ENCODE measurements around the gene GNAI3. TPM values are rescaled to one million over a fixed set of nuclear protein-coding genes. Genes with fewer than 3 reads are reported as not detected.

Gene GNAI3
- total and polyA plus RNA-seq, 9 donors: 6.9 to 10.0 (median 7.4) TPM

GRCh38 chr1:109508001-109508872 is 40.2 kb upstream of the GNAI3 start:
- Histone ChIP-seq H3K9me3 (replicated peaks; ENCODE audit: control insufficient read depth, low read depth, low read length) (no peaks in the 10 kb centered on the region), H3K4me1 (ENCODE audit: control insufficient read depth, insufficient read depth, low read length) (peaks cover 22% of the 10 kb centered on the region), H3K27me3 (ENCODE audit: control insufficient read depth, insufficient read depth, low read length) (no peaks in the 10 kb centered on the region), H3K36me3 (ENCODE audit: control insufficient read depth, insufficient read depth, low read length) (peaks cover 15% of the 10 kb centered on the region), H3K4me3 (ENCODE audit: low read length) (no peak overlapping the region), H3K27ac (ENCODE audit: low read length) (no peak overlapping the region)
- DNase-seq: no peak
- 84% methylated on average over 24 of the region's 25 CpGs for WGBS (ENCODE audit: insufficient coverage)

GRCh38 chr1:109508873-109509175 is 39.6 kb upstream of the GNAI3 start:
- Histone ChIP-seq H3K36me3 (ENCODE audit: control insufficient read depth, insufficient read depth, low read length) (peaks cover 15% of the 10 kb centered on the region), H3K27me3 (ENCODE audit: control insufficient read depth, insufficient read depth, low read length) (no peaks in the 10 kb centered on the region), H3K27ac (ENCODE audit: low read length) (no peak overlapping the region), H3K4me1 (ENCODE audit: control insufficient read depth, insufficient read depth, low read length) (peaks cover 22% of the 10 kb centered on the region), H3K9me3 (replicated peaks; ENCODE audit: control insufficient read depth, low read depth, low read length) (no peaks in the 10 kb centered on the region), H3K4me3 (ENCODE audit: low read length) (peak overlapping the region; percentile 48)
- WGBS (ENCODE audit: insufficient coverage): 53% methylated on average over 4 of the region's 7 CpGs
- DNase-seq: no peak

GRCh38 chr1:109509176-109510134 is 39.0 kb upstream of the GNAI3 start, which contains the start of gene AMIGO1:
AMIGO1 (minus strand) TSS chr1:109509727; CDS start chr1:109508912, 815 bp downstream.
- DNase-seq: peak; percentile 87
- H3K36me3 ChIP-seq (ENCODE audit: control insufficient read depth, insufficient read depth, low read length): peaks cover 15% of the 10 kb centered on the region
- H3K4me1 ChIP-seq (ENCODE audit: control insufficient read depth, insufficient read depth, low read length): peaks cover 22% of the 10 kb centered on the region
- WGBS (ENCODE audit: insufficient coverage): under 1% methylated on average over 91 of the region's 100 CpGs
- no peaks in the 10 kb centered on the region for H3K27me3 ChIP-seq (ENCODE audit: control insufficient read depth, insufficient read depth, low read length)
- peak within 1 kb of the TSS; percentile 29 for H3K27ac ChIP-seq (ENCODE audit: low read length)
- H3K9me3 ChIP-seq (replicated peaks; ENCODE audit: control insufficient read depth, low read depth, low read length): no peaks in the 10 kb centered on the region
- H3K4me3 ChIP-seq (ENCODE audit: low read length): peak within 1 kb of the TSS; percentile 48

GRCh38 chr1:109513110-109513710 is 35.2 kb upstream of the GNAI3 start:
- Histone ChIP-seq H3K4me1 (ENCODE audit: control insufficient read depth, insufficient read depth, low read length) (peaks cover 22% of the 10 kb centered on the region), H3K27me3 (ENCODE audit: control insufficient read depth, insufficient read depth, low read length) (no peaks in the 10 kb centered on the region), H3K36me3 (ENCODE audit: control insufficient read depth, insufficient read depth, low read length) (no peaks in the 10 kb centered on the region), H3K9me3 (replicated peaks; ENCODE audit: control insufficient read depth, low read depth, low read length) (no peaks in the 10 kb centered on the region), H3K4me3 (ENCODE audit: low read length) (no peak overlapping the region), H3K27ac (ENCODE audit: low read length) (no peak overlapping the region)
- DNase-seq: no peak
- WGBS (ENCODE audit: insufficient coverage): no CpG with 5 or more reads among the region's 2 CpGs

GRCh38 chr1:109514846-109515245 is 33.6 kb upstream of the GNAI3 start:
- H3K9me3 ChIP-seq (replicated peaks; ENCODE audit: control insufficient read depth, low read depth, low read length): no peaks in the 10 kb centered on the region
- H3K27ac ChIP-seq (ENCODE audit: low read length): no peak overlapping the region
- H3K4me3 ChIP-seq (ENCODE audit: low read length): no peak overlapping the region
- no CpG with 5 or more reads among the region's 3 CpGs for WGBS (ENCODE audit: insufficient coverage)
- H3K36me3 ChIP-seq (ENCODE audit: control insufficient read depth, insufficient read depth, low read length): no peaks in the 10 kb centered on the region
- no peaks in the 10 kb centered on the region for H3K27me3 ChIP-seq (ENCODE audit: control insufficient read depth, insufficient read depth, low read length)
- DNase-seq: no peak
- peaks cover 11% of the 10 kb centered on the region for H3K4me1 ChIP-seq (ENCODE audit: control insufficient read depth, insufficient read depth, low read length)

GRCh38 chr1:109516872-109517271 is 31.5 kb upstream of the GNAI3 start:
- no peak overlapping the region for H3K4me3 ChIP-seq (ENCODE audit: low read length)
- 50% methylated on average over 3 of the region's 5 CpGs for WGBS (ENCODE audit: insufficient coverage)
- H3K4me1 ChIP-seq (ENCODE audit: control insufficient read depth, insufficient read depth, low read length): peaks cover 13% of the 10 kb centered on the region
- no peaks in the 10 kb centered on the region for H3K27me3 ChIP-seq (ENCODE audit: control insufficient read depth, insufficient read depth, low read length)
- H3K9me3 ChIP-seq (replicated peaks; ENCODE audit: control insufficient read depth, low read depth, low read length): no peaks in the 10 kb centered on the region
- DNase-seq: no peak
- no peaks in the 10 kb centered on the region for H3K36me3 ChIP-seq (ENCODE audit: control insufficient read depth, insufficient read depth, low read length)
- no peak overlapping the region for H3K27ac ChIP-seq (ENCODE audit: low read length)

GRCh38 chr1:109517337-109517736 is 31.1 kb upstream of the GNAI3 start:
- Histone ChIP-seq H3K27me3 (ENCODE audit: control insufficient read depth, insufficient read depth, low read length) (no peaks in the 10 kb centered on the region), H3K27ac (ENCODE audit: low read length) (no peak overlapping the region), H3K4me3 (ENCODE audit: low read length) (no peak overlapping the region), H3K36me3 (ENCODE audit: control insufficient read depth, insufficient read depth, low read length) (no peaks in the 10 kb centered on the region), H3K9me3 (replicated peaks; ENCODE audit: control insufficient read depth, low read depth, low read length) (no peaks in the 10 kb centered on the region), H3K4me1 (ENCODE audit: control insufficient read depth, insufficient read depth, low read length) (peaks cover 15% of the 10 kb centered on the region)
- 73% methylated on average over 3 of the region's 5 CpGs for WGBS (ENCODE audit: insufficient coverage)
- DNase-seq: no peak

GRCh38 chr1:109521002-109521951 is 27.1 kb upstream of the GNAI3 start:
- Histone ChIP-seq H3K9me3 (replicated peaks; ENCODE audit: control insufficient read depth, low read depth, low read length) (no peaks in the 10 kb centered on the region), H3K36me3 (ENCODE audit: control insufficient read depth, insufficient read depth, low read length) (no peaks in the 10 kb centered on the region), H3K27ac (ENCODE audit: low read length) (no peak overlapping the region), H3K4me3 (ENCODE audit: low read length) (no peak overlapping the region), H3K4me1 (ENCODE audit: control insufficient read depth, insufficient read depth, low read length) (peaks cover 15% of the 10 kb centered on the region), H3K27me3 (ENCODE audit: control insufficient read depth, insufficient read depth, low read length) (no peaks in the 10 kb centered on the region)
- 76% methylated on average over 3 of the region's 14 CpGs for WGBS (ENCODE audit: insufficient coverage)
- DNase-seq: no peak

- H3K9me3 ChIP-seq (replicated peaks; ENCODE audit: control insufficient read depth, low read depth, low read length): no peaks in the 10 kb centered on the region
- H3K4me3 ChIP-seq (ENCODE audit: low read length): no peak overlapping the region
- H3K27ac ChIP-seq (ENCODE audit: low read length): no peak overlapping the region
- no peak for DNase-seq
- WGBS (ENCODE audit: insufficient coverage): 86% methylated on average over 3 of the region's 7 CpGs
- H3K27me3 ChIP-seq (ENCODE audit: control insufficient read depth, insufficient read depth, low read length): no peaks in the 10 kb centered on the region
- H3K4me1 ChIP-seq (ENCODE audit: control insufficient read depth, insufficient read depth, low read length): peaks cover 12% of the 10 kb centered on the region
- no peaks in the 10 kb centered on the region for H3K36me3 ChIP-seq (ENCODE audit: control insufficient read depth, insufficient read depth, low read length)
These were observed 26.4 kb upstream of the GNAI3 start for GRCh38 chr1:109522026-109522425.
